Suprapubic skin (tissue), 4 donors: Measurements from ENCODE around the gene AHRR. TPM values are rescaled to one million over a fixed set of nuclear protein-coding genes. Genes with fewer than 3 reads are reported as not detected.
A peak's percentile ranks its signal among the peaks of the same experiment; 100 is the strongest.
"Not testable (repeated sequence)": the region's sequence is repeated elsewhere in the genome, so short reads cannot be mapped to it uniquely, and the experiment has no call there.

Source experiments
- DNase-seq, 2 donors: peaks; one replicate each; pipeline ENCODE4 v3.0.0-alpha.2; 2019; ENCODE audit warnings: low spot score in 2 of 2
- H3K27ac ChIP-seq: fragments of 200-600 bp; sonication (generic); one replicate; pipeline ENCODE4 v1.5.1; 2019
- H3K27me3 ChIP-seq: fragments of 200-600 bp; sonication (generic); one replicate; pipeline ENCODE4 v1.5.1; 2019
- H3K36me3 ChIP-seq: fragments of 200-600 bp; sonication (generic); one replicate; pipeline ENCODE4 v1.5.1; 2019
- H3K4me1 ChIP-seq: fragments of 200-600 bp; sonication (generic); one replicate; pipeline ENCODE4 v1.5.1; 2019
- H3K4me3 ChIP-seq: fragments of 200-600 bp; sonication (generic); one replicate; pipeline ENCODE4 v1.5.1; 2019; ENCODE audit warnings: mild to moderate bottlenecking
- H3K9me3 ChIP-seq: fragments of 200-600 bp; sonication (generic); one replicate; pipeline ENCODE4 v1.5.1; 2019
- EP300 ChIP-seq: sonication (generic); formaldehyde crosslinking; IDR thresholded peaks from one replicate; pipeline ENCODE4 v1.6.1; 2017; ENCODE audit warnings: antibody characterized with exemption
- POLR2A ChIP-seq, 2 donors: fragments of 450-650 bp; IDR thresholded peaks; one replicate each; pipeline ENCODE4 v1.6.1; 2017; ENCODE audit warnings: antibody characterized with exemption in 2 of 2, mild to moderate bottlenecking in 2 of 2, moderate library complexity in 2 of 2
- POLR2AphosphoS5 ChIP-seq, 3 donors: sonication (generic); formaldehyde crosslinking; IDR thresholded peaks; one replicate each; pipeline ENCODE4 v1.6.1; 2017; ENCODE audit warnings: antibody characterized with exemption in 3 of 3
- WGBS: methylation state at CpG from one replicate; pipeline ENCODE4 v1.1.5; 2018; 5-methylcytosine and 5-hydroxymethylcytosine counted together
- total RNA-seq, 4 donors: library from RNA; depleted of rRNA; stranded (reverse); fragments of >200 nt; gene quantifications; one replicate each; pipeline ENCODE4 v1.1.0, GENCODE V29; 2016
- TF ChIP-seq, protein P1 (sequence below), 2 donors: fragments of 200-600 bp in 1 of 2; fragments of 450-650 bp in 1 of 2; sonication (generic) in 1 of 2; IDR thresholded peaks; one replicate each; pipeline ENCODE4 v1.5.1; 2016 to 2019; ENCODE audit warnings: antibody characterized with exemption in 2 of 2, mild to moderate bottlenecking in 1 of 2, moderate library complexity in 1 of 2

The AHRR gene
- total RNA-seq, 4 donors from 2014 or later = 3.0 to 10.7 (median 4.2) TPM

- TF ChIP-seq EP300 = no peak
- TF ChIP-seq, protein P1, sequence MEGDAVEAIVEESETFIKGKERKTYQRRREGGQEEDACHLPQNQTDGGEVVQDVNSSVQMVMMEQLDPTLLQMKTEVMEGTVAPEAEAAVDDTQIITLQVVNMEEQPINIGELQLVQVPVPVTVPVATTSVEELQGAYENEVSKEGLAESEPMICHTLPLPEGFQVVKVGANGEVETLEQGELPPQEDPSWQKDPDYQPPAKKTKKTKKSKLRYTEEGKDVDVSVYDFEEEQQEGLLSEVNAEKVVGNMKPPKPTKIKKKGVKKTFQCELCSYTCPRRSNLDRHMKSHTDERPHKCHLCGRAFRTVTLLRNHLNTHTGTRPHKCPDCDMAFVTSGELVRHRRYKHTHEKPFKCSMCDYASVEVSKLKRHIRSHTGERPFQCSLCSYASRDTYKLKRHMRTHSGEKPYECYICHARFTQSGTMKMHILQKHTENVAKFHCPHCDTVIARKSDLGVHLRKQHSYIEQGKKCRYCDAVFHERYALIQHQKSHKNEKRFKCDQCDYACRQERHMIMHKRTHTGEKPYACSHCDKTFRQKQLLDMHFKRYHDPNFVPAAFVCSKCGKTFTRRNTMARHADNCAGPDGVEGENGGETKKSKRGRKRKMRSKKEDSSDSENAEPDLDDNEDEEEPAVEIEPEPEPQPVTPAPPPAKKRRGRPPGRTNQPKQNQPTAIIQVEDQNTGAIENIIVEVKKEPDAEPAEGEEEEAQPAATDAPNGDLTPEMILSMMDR (IDR thresholded peaks at IDR 0.05) = no peak
- TF ChIP-seq POLR2A (IDR thresholded peaks at IDR 0.05) = no peak
- peak in 1 of 2 donors; percentile 65 for DNase-seq
- Histone ChIP-seq H3K27me3 (peaks cover 13% of the 10 kb centered on the region), H3K9me3 (peaks cover 7% of the 10 kb centered on the region), H3K36me3 (no peaks in the 10 kb centered on the region), H3K4me3 (no peak overlapping the region), H3K4me1 (peaks cover 10% of the 10 kb centered on the region), H3K27ac (no peak overlapping the region)
- WGBS = 70% methylated on average over 14 of the region's 15 CpGs
Observed at GRCh38 chr5:369151-369868, 47.8 kb downstream of the AHRR start.

DNA sequence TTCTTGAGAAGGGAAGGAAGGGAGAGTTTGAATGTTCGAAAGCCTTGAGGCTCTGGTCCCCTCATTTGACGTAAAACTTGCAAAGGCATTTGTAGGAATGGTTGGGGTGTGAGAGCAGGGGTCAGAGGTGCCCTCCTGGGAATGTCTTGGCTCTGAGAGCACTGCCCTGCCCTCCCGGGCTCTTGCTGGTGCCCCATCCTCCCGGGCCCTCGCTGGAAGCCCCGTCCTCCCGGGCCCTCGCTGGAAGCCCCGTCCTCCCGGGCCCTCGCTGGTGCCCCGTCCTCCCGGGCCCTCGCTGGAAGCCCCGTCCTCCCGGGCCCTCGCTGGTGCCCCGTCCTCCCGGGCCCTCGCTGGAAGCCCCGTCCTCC lies 48.3 kb downstream of the AHRR start:
- Histone ChIP-seq H3K4me1 (peaks cover 13% of the 10 kb centered on the region), H3K27me3 (peaks cover 18% of the 10 kb centered on the region)
- not testable (repeated sequence) for H3K4me3 ChIP-seq, H3K36me3 ChIP-seq, H3K27ac ChIP-seq, H3K9me3 ChIP-seq
- peak in 1 of 2 donors; percentile 31 for DNase-seq
- WGBS = 92% methylated on average over 21 of the region's 21 CpGs

DNA sequence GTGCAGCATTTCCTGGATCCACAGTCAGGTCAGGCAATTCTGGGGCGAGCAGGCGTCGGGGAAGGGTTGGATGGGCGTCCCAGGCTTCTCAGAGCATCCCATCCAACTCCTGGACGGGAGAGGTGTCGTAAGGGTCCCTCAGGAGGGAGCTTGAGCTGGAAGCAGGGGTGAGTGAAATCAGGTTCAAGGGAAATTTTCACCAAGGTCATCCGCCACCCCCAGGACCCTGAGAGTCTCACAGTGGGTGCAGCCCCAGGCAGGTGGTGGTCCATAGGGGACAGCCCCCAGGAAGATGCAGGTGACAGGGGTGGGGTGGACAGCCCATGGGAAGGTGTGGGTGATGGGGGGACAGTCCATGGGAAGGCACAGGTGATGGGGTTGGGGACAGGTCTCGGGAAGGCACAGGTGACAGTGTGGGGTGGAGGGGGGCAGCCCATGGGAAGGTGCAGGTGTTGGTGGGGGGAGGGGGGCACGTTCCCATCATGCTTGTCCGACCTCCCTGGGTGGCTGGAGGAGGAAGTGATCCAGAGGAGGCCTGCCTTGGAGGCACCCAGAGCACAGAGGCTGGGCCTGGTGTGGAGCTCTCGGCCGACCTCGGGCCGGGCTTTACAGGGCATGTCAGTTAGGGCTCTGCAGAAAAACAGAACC lies 48.9 kb downstream of the AHRR start:
- TF ChIP-seq, protein P1 (IDR thresholded peaks at IDR 0.05) = no peak
- TF ChIP-seq POLR2AphosphoS5 (IDR thresholded peaks at IDR 0.05) (no peak), POLR2A (IDR thresholded peaks at IDR 0.05) (no peak), EP300 (no peak)
- 93% methylated on average over 13 of the region's 14 CpGs for WGBS
- Histone ChIP-seq H3K27me3 (peaks cover 24% of the 10 kb centered on the region), H3K9me3 (peaks cover 2% of the 10 kb centered on the region), H3K4me1 (peaks cover 13% of the 10 kb centered on the region), H3K27ac (no peak overlapping the region), H3K4me3 (no peak overlapping the region), H3K36me3 (no peaks in the 10 kb centered on the region)
- DNase-seq = peak in 1 of 2 donors; percentile 56

- Histone ChIP-seq H3K9me3 (no peaks in the 10 kb centered on the region), H3K4me3 (no peak overlapping the region), H3K27me3 (peaks cover 26% of the 10 kb centered on the region), H3K4me1 (peaks cover 13% of the 10 kb centered on the region), H3K27ac (no peak overlapping the region), H3K36me3 (no peaks in the 10 kb centered on the region)
- WGBS = 84% methylated on average over 13 of the region's 19 CpGs
- TF ChIP-seq POLR2AphosphoS5 (IDR thresholded peaks at IDR 0.05) (no peak), POLR2A (IDR thresholded peaks at IDR 0.05) (no peak), EP300 (no peak)
- TF ChIP-seq, protein P1 (IDR thresholded peaks at IDR 0.05) = no peak
- peak in 1 of 2 donors; percentile 72 for DNase-seq
Observed at GRCh38 chr5:370959-371810, 49.7 kb downstream of the AHRR start.

GRCh38 chr5:371811-372555 lies 50.5 kb downstream of the AHRR start:
- DNase-seq = peak in 1 of 2 donors; percentile 67
- no peak overlapping the region for H3K27ac ChIP-seq
- WGBS = 71% methylated on average over 7 of the region's 12 CpGs

More at GRCh38 chr5:371811-372555, 50.5 kb downstream of the AHRR start:
- Histone ChIP-seq H3K4me1 (peaks cover 13% of the 10 kb centered on the region), H3K9me3 (no peaks in the 10 kb centered on the region), H3K4me3 (no peak overlapping the region), H3K27me3 (peaks cover 27% of the 10 kb centered on the region), H3K36me3 (no peaks in the 10 kb centered on the region)
- TF ChIP-seq EP300 (no peak), POLR2AphosphoS5 (IDR thresholded peaks at IDR 0.05) (no peak), POLR2A (IDR thresholded peaks at IDR 0.05) (no peak)
- TF ChIP-seq, protein P1 (IDR thresholded peaks at IDR 0.05) = no peak
